GM12891 (cell line): ENCODE data around the gene ZNF394.
"Not testable (repeated sequence)": the region's sequence is repeated elsewhere in the genome, so short reads cannot be mapped to it uniquely, and the experiment has no call there.

Experiments used
- DNase-seq: peaks from one replicate; pipeline ENCODE4 v3.0.0; 2011; ENCODE audit warnings: low spot score; ENCODE audit not compliant: insufficient read length
- FAIRE-seq: peaks from 2 replicates; lab custom pipeline; 2011; peaks lifted over from hg19 to GRCh38; lab: Jason Lieb, UNC
- PAX5 ChIP-seq: IDR thresholded peaks from 2 replicates; pipeline ENCODE4 v1.6.1; 2011; ENCODE audit warnings: low read length, moderate library complexity, mild to moderate bottlenecking; ENCODE audit not compliant: insufficient read depth, severe bottlenecking
- POLR2A ChIP-seq: IDR thresholded peaks from 2 replicates; pipeline ENCODE4 v1.6.1; 2011; ENCODE audit warnings: low read depth, low read length, control low read depth
- POLR2AphosphoS5 ChIP-seq: IDR thresholded peaks from 2 replicates; pipeline ENCODE4 v1.6.1; 2011; ENCODE audit warnings: low read depth, low read length, control low read depth
- POU2F2 ChIP-seq: IDR thresholded peaks from 2 replicates; pipeline ENCODE4 v1.6.1; 2011; ENCODE audit warnings: low read depth, mild to moderate bottlenecking, control low read depth, low read length, moderate library complexity
- SPI1 ChIP-seq: IDR thresholded peaks from 2 replicates; pipeline ENCODE4 v1.6.1; 2011; ENCODE audit warnings: low read depth, low read length, control low read depth
- TAF1 ChIP-seq: IDR thresholded peaks from 2 replicates; pipeline ENCODE4 v1.6.1; 2011; ENCODE audit warnings: low read depth, low read length, control low read depth

ZNF394 gene

GRCh38 chr7:99525713-99526440, 25.8 kb upstream of the ZNF394 start:
- DNase-seq, result no peak

DNA sequence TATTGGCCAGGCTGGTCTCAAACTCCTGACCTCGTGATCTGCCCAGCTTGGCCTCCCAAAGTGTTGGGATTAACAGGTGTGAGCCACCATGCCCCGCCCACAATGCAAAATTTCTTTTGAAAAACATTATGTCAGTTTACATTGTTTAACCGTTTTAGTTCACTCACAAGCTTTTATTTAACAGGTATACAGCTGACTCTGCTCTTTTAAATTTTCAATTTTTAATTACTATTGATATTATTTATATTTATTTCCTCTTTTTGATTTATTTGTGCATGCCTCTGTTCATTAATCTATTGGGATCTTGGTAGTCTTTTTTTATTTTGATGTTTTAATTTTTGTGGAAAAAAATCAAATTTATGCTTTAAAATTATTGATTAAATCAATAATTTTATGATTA, 21.3 kb upstream of the ZNF394 start:
- FAIRE-seq, result no peak
- TF ChIP-seq POLR2A (no peak), SPI1 (no peak)
- DNase-seq, result no peak

More at GRCh38 chr7:99525713-99526440, 25.8 kb upstream of the ZNF394 start:
- no peak for TF ChIP-seq SPI1
- TF ChIP-seq POLR2AphosphoS5, result no peak
- FAIRE-seq, result no peak

DNA sequence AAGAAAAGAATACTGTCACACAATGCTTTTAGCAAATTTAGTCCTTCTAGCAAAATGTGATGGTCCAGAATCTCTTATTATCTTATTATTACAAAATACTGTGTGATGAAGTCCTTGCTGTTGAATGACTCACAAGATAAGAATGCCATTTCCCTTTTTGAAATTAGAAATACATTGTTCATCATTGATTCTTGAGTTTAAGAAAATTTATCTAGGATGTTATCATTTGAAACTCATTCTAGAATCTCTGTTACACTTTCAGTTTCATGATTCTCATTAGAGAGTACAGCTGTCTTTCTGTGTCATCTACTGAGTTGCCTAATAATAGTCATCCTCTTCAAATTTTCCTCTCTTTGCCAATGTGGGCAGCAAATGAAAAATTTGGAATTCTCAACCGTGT, 14.0 kb upstream of the ZNF394 start:
- no peak for DNase-seq
- FAIRE-seq, result no peak

DNA sequence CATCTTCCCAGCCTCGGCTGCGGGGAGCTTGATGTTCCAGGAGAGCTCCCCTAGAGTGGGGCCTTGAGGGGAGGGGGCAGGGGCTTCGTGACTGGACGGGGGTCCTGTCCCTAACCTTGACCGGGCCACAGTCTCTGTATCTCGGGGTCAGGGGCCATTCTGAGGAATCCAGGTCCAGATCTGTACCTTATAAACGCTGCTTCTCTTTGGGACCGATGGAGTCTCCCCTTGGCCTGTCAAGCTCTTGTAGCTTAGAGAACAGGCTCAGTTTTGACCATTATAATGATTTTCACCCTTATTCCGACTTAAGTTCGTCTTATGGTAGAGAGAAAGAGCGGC, 5.2 kb upstream of the ZNF394 start:
- DNase-seq (no peak), FAIRE-seq (no peak)
- TF ChIP-seq POU2F2, result no peak
- TF ChIP-seq POLR2A, result no peak
- no peak for TF ChIP-seq PAX5
- no peak for TF ChIP-seq POLR2AphosphoS5
- TF ChIP-seq TAF1, result no peak
- TF ChIP-seq SPI1, result no peak

More for the DNA sequence above, 14.0 kb upstream of the ZNF394 start:
- TF ChIP-seq POLR2AphosphoS5, result no peak
- no peak for TF ChIP-seq POLR2A
- no peak for TF ChIP-seq SPI1
- no peak for TF ChIP-seq PAX5
- TF ChIP-seq TAF1, result no peak
- no peak for TF ChIP-seq POU2F2

GRCh38 chr7:99504603-99505323, 4.7 kb upstream of the ZNF394 start, which contains the start of gene ZKSCAN5:
Gene ZKSCAN5 (plus strand): TSS chr7:99504662. CDS start chr7:99506045, 1,383 bp downstream.
- peak; percentile 89 for DNase-seq
- FAIRE-seq, result peak; percentile 82
- no peak for TF ChIP-seq PAX5
- TF ChIP-seq SPI1, result peak; percentile 52; the same call in 1 of the 2 replicates
- peak; percentile 91 for TF ChIP-seq TAF1
- peak; percentile 90 for TF ChIP-seq POLR2AphosphoS5
- 0 out of 2 replicates have a peak, but pooled peaks have one; percentile 15 for TF ChIP-seq POU2F2
- TF ChIP-seq POLR2A, result peak; percentile 88

GRCh38 chr7:99504281-99504602, 4.2 kb upstream of the ZNF394 start:
- no peak for DNase-seq
- FAIRE-seq, result no peak
- TF ChIP-seq POLR2A (no peak), PAX5 (no peak), POLR2AphosphoS5 (no peak), POU2F2 (no peak), SPI1 (no peak), TAF1 (no peak; the same call in 1 of the 2 replicates)

DNA sequence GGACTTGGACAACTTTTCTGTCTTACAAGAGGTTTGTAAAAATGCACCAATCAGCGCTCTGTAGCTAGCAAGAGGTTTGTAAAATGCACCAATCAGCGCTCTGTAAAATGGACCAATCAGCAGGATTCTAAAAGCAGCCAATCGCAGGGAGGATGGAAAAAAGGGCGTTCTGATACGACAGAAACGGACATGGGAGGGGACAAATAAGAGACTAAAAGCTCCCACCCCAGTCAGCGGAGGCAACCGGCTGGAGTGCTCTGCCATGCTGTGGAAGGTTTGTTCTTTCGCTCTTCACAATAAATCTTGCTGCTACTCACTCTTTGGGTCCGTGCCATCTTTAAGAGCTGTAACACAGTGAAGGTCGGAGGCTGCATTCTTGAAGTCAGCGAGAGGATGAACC, 1.2 kb upstream of the ZNF394 start:
- DNase-seq, FAIRE-seq: not testable (repeated sequence)

- no peak for TF ChIP-seq POLR2AphosphoS5
- TF ChIP-seq POU2F2, result no peak
- no peak for TF ChIP-seq TAF1
- no peak for TF ChIP-seq PAX5
- TF ChIP-seq SPI1, result no peak
- TF ChIP-seq POLR2A, result no peak
- DNase-seq (no peak), FAIRE-seq (no peak)
Measured at GRCh38 chr7:99500637-99501009, 542 bp upstream of the ZNF394 start.

- TF ChIP-seq SPI1 (peak; percentile 50; the same call in 1 of the 2 replicates), TAF1 (no peak)
- FAIRE-seq (no peak), DNase-seq (no peak)
Measured at GRCh38 chr7:99499371-99499720, 735 bp downstream of the ZNF394 start.

GRCh38 chr7:99498546-99498944, 1.5 kb downstream of the ZNF394 start:
- FAIRE-seq, result no peak
- TF ChIP-seq POLR2A (no peak), POU2F2 (no peak), PAX5 (no peak), SPI1 (no peak), POLR2AphosphoS5 (no peak), TAF1 (no peak)
- DNase-seq, result no peak
